HG02642 (cell line): Measurements from ENCODE around the gene TFG.
A peak's percentile ranks its signal among the peaks of the same experiment; 100 is the strongest.

ENCODE experiments used
- ATAC-seq: cut with Tn5 transposase; IDR thresholded peaks from one replicate; pipeline ENCODE4 v1.9.1; 2021; ENCODE audit warnings: mild to moderate bottlenecking; ENCODE audit not compliant: unreplicated experiment, poor library complexity

Gene TFG

GRCh38 chr3:100748967-100749366 is 39.7 kb downstream of the TFG start:
- no peak for ATAC-seq

GRCh38 chr3:100753846-100754245 is 44.6 kb downstream of the TFG start:
- no peak for ATAC-seq

GRCh38 chr3:100754563-100755334 is 45.5 kb downstream of the TFG start:
- ATAC-seq = no peak

- ATAC-seq = no peak
Measured at GRCh38 chr3:100756441-100756840, 47.1 kb downstream of the TFG start.

- ATAC-seq = no peak
Measured at GRCh38 chr3:100759159-100759558, 49.9 kb downstream of the TFG start.

- no peak for ATAC-seq
Measured at GRCh38 chr3:100759950-100760349, 50.7 kb downstream of the TFG start.

- no peak for ATAC-seq
Measured at GRCh38 chr3:100760377-100760776, 51.1 kb downstream of the TFG start.

- peak; percentile 91 for ATAC-seq
Measured at GRCh38 chr3:100761211-100761942, 52.1 kb downstream of the TFG start.

- no peak for ATAC-seq
Measured at GRCh38 chr3:100761951-100762350, 52.7 kb downstream of the TFG start.

GRCh38 chr3:100765437-100765975 is 56.2 kb downstream of the TFG start:
- ATAC-seq = no peak

GRCh38 chr3:100766069-100766468 is 56.8 kb downstream of the TFG start:
- no peak for ATAC-seq

- no peak for ATAC-seq
Measured at GRCh38 chr3:100769693-100770092, 60.4 kb downstream of the TFG start.

- ATAC-seq = no peak
Measured at GRCh38 chr3:100775226-100775625, 65.9 kb downstream of the TFG start.

GRCh38 chr3:100775669-100776068 is 66.4 kb downstream of the TFG start:
- ATAC-seq = no peak

- ATAC-seq = no peak
Measured at GRCh38 chr3:100776097-100776729, 66.9 kb downstream of the TFG start.

- ATAC-seq = no peak
Measured at GRCh38 chr3:100776746-100777145, 67.5 kb downstream of the TFG start.

- ATAC-seq = no peak
Measured at GRCh38 chr3:100777271-100777670, 68.0 kb downstream of the TFG start.

- ATAC-seq = no peak
Measured at GRCh38 chr3:100779480-100779879, 70.2 kb downstream of the TFG start.

- no peak for ATAC-seq
Measured at GRCh38 chr3:100780071-100780622, 70.9 kb downstream of the TFG start.

- ATAC-seq = no peak
Measured at GRCh38 chr3:100781301-100781700, 72.0 kb downstream of the TFG start.

GRCh38 chr3:100782348-100782747 is 73.1 kb downstream of the TFG start:
- no peak for ATAC-seq
